T follicular helper cell (primary cell): Measurements from ENCODE around the gene CBFA2T2.
A peak's percentile ranks its signal among the peaks of the same experiment; 100 is the strongest.
"Not testable (repeated sequence)": the region's sequence is repeated elsewhere in the genome, so short reads cannot be mapped to it uniquely, and the experiment has no call there.

Experiments
- DNase-seq: peaks from one replicate; pipeline ENCODE4 v3.0.0-alpha.2; 2020; ENCODE audit warnings: low read depth

Gene CBFA2T2

DNA sequence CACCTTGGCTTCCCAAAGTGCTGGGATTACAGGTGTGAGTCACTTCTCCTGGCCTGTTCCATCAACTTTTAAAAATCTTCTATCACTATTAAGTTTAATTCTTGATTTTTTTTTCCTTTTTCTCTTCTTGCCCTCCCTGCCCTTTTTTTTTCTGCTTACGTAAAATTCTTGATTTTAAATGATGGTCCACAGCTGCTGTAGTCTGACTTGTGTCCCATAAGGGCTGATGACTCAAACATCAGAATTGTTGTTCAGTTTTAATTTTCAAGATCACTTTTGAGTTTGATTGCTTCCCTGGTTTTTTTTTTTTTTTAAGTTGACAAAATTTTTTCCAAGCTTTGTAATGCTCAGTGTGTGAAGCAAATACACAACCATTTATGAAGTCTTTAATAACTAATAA lies 61.9 kb downstream of the CBFA2T2 start:
- DNase-seq = no peak

DNA sequence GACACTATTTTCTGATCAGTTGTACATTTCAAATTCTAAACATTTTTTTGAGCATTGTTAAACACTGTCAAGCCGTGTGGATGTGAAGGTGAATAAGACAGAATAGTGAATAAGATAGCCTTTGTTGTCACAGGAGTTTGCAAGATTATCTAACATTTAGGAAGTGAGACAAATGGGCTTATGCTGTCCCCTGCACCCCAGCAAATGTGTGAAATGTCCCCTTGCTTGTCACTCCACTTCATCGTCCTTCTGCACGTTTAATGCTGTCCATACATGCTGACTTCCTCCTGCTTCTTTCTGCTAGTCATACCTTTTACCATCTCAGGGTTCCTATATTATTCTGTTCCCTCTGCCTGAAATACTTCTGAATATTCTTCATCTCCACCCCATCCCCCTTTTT lies 62.6 kb downstream of the CBFA2T2 start:
- DNase-seq = no peak

DNA sequence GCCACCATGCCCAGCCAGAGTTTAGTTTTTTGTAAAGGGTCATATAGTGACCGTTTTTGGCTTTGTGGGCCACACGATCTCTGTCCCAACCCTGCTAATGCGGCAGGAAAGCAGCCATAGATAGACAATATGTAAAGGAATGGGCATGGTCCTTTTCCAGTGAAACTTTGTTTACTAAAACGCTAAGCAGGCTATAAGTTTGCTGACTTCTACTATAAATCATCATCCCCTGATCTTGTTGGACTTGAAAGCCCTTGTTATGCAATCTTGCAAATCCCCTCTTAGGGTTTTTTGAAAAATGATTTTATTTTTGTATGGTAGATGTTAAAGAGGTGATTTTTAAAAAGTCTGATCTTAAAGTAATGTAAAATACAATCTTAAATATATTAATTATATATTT lies 63.6 kb downstream of the CBFA2T2 start:
- no peak for DNase-seq

GRCh38 chr20:33554914-33555420 lies 65.1 kb downstream of the CBFA2T2 start:
- peak; percentile 31 for DNase-seq

DNA sequence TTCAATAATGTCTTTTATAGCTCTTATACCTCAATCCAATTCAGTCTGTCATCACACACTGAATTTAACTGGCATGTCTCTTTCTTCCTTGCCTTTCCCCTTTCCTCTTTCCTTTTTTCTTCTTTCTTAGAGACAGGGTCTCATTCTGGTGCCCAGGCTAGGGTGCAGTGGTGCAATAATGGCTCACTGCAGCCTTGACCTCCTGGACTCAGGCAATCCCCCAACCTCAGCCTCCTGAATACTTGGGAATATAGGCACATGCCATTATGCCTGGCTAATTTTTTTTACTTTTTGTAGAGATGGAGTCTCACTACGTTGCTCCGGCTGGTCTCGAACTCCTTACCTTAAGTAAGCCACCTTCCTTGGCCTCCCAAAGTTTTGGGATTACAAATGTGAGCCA lies 65.9 kb downstream of the CBFA2T2 start:
- DNase-seq = no peak

DNA sequence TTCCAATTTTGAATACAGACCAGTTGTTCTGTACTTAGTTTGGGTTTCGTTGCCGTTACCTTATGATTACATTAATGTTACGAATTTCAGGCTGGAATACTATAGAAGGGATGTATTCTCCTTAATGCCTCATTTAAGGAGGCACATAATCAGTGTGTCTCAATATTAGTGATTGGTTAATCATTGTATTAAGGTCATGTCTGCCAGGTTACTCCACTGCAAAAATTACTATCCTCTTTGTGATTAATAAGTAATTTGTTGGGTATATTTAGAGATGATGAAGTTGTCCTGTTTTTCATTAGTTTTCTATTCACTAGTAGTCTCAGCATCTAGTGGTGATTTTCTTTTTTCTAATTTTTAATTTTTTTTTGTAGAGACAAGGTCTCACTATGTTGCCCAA lies 66.3 kb downstream of the CBFA2T2 start:
- DNase-seq = no peak

DNA sequence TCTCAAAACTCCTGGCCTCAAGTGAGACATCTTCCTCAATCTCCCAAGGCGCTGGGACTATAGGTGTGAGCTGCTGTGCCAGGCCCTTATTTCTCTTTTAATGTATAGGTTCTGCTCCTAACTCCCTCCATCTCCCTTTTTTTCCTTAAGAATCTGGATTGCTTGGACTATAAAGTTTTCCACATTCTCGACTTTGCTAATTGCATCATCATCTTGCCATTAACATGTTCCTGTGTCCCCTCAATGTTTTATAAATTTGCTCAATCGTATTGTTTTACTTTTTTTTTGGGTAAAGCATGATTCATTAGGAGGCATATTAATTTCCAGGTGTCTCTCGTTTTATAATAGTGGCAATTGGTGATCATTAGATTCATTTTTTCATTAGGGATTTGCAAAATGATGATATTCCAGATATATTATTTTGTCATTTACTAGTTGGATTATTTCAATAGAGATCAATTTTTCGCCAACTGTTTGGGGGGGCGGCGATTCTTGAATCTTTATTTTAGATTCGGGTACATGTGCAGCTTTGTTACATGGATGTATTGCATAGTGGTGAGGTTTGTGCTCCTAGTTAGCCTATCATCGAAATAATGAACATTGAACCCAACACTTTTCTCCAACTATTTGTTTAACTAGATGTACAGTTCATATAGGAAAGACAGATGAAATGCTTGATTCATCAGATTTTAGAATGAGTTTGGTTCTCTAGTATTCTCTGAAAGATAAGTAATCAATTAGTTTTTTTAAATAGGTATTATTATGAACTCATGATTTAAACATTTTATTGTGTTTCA lies 68.7 kb downstream of the CBFA2T2 start:
- DNase-seq = no peak

GRCh38 chr20:33559212-33559611 lies 69.3 kb downstream of the CBFA2T2 start:
- no peak for DNase-seq

GRCh38 chr20:33560026-33560425 lies 70.1 kb downstream of the CBFA2T2 start:
- no peak for DNase-seq

- DNase-seq = not testable (repeated sequence)
Observed at GRCh38 chr20:33561053-33561452, 71.2 kb downstream of the CBFA2T2 start.

DNA sequence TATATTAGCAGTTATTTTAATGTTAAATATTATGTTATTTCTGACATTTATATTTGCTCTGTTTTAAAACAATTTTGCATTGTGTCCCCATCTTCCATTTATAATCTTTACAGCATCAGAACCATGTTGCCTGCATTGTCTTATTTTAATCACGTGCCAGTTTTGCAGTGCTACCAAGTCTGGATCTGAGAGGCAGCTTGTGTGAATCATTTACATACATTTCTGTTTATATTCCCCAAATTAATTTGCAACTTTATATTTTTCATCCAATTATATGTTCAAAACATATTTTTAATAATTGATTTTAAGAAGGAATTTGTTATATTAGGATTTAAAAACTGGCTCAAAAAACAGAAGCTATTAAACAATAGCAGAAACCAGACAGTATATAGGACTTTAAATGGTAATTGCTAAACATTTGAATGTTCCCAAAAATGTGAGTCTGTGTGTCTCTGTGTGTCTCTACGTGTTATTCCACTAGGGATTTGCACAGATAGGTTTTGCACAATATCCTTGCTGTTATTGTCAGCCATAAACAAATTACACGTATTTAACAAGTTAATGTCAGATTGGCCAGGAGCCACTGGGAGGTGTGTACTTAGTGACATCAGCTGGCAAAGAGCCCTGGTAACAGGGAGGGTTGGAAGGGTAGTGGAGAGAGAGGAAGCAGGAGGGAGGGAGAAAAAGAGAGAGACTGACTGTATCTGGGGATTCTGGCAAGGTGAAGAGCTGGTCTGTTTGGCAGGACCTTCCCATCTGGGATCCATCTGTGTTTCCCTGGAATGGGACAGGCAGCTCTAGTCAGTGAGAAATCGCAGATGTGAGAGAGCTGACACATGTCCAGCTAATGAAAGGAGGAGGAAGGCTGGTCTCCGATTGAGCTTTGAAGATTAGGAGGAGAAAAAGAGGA lies 72.1 kb downstream of the CBFA2T2 start:
- no peak for DNase-seq

DNA sequence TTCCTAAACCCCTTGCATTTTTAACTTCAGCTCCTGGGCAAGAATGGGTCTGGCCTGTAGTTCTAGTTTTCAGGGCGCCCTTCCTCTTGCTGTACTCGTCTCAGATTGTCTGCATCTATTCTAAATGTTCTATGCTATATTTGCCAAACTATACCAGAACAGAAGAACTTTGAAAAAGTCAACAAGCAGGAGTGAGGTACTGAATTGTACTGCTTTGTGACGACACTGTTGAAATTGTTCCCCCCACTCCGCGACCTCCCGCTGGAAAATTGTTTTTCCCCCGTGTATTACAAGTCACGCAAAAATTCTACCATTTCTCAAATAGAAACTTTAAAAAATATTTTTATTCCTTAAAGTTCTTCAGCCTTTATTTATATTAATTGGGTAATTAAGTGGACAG lies 73.9 kb downstream of the CBFA2T2 start:
- DNase-seq = no peak

DNA sequence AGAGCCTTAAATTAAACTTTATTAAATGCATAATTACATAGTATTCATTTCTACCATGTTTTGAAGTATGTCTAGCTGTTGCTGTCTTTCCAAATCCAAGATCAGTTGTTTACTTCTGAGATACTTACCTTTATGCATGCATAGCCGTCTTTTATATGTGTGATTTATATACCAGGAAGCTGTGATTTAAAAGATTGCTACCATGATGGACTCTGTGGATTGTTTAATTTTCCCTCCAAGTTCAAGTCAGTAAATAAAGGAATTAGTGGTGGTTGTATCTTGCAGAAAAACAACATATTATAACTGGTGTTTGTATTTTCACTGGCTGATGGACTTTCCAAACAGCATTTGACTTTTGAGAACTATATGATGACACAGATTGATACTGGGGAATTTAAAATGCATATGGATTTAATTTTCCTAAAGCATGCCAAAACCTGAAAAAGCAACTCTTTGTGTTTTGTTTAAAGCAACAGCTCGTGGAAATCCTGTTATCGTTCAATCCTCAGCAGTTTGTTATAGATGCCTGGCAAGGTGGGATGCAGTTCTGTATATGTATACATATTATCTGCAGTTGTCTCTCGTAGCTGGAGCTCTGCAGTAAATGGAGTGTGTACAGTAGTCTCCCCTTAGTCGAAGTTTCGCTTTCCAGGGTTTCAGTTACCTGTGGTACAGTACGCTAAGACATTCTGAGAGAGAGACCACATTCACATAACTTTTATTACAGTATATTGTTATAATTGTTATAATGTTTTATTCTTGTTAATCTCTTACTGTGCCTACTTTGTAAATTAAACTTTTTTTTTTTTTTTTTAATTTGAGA lies 77.1 kb downstream of the CBFA2T2 start:
- no peak for DNase-seq

DNA sequence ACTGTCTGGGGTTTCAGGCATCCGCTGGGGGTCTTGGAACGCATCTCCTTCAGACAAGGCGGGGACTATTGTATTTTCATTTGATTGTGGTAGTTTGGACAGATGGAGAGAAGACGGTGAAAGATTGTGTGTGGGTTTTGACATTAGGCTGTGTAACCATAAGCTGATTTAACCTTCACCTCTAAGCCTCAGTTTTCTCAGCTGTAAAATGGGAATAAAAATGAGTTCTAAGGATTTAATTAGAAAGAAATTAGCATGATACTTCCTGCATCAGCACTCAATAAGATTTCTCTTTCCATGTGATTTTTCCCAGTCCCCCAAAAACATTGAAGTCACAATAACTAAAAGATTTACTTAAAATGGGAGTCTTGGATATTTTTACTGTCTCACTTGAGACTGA lies 78.1 kb downstream of the CBFA2T2 start:
- DNase-seq = no peak

DNA sequence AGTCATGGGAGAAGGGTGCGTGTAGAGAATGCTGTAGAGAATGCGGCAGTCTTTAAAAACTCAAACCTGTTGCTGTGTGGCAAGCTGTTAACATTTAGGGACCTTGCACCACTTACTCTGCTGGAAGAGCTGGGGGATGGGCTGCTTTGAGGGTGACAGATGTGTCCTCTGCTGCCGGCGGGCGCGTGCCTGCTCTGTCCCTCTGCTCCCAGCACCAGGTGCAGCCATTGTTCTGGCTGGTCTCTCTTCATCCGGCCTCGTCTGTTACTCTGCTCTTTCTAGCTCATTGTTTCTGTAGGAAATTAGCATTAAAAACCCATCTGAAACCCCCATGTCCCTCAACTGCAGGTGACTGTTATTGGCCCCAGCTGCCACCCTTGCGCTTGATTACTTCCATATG lies 78.5 kb downstream of the CBFA2T2 start:
- DNase-seq = no peak

- DNase-seq = no peak
Observed at GRCh38 chr20:33568868-33569801, 79.2 kb downstream of the CBFA2T2 start.

DNA sequence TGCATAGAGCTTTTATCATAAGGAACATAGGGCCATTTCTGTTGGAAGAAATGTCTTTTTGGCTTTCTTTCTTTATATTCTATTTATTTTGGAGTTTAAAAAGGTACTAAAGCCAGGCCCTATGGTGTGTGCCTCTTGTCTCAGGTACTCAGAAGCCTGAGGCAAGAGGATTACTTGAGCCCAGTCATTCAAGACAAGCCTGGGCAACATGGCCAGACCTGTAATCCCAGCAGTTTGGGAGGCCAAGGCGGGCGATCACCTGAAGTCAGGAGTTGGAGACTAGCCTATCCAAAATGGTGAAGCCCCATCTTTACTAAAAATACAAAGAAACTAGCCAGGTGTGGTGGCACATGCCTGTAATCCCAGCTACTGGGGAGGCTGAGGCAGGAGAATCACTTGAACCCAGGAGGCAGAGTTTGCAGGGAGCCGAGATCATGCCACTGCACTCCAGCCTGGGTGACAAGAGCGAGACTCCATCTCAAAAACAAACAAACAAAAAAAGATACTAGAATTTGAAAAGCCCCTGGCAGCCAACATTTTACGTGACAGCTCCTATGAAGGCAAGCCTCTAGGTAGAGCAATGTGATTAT lies 80.0 kb downstream of the CBFA2T2 start:
- DNase-seq = no peak

DNA sequence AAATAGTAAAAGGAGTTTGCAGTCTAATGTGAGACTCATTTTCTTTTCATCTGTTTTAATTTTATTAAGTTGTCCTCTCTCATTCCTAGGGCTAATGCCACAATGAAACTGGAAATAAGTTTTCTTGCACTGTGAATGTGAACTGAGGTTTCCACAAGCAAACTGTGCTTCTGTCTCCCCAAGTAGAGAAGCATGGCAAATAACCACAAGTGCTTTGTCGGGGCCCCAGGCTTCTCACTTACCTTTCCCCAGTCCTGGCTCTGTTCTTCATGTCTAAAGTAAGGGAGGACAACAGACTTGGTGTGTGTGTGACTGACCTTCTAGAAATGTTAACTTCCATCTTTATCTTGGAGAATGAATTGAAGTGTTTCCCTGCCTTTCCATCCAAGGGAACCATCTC lies 80.8 kb downstream of the CBFA2T2 start:
- DNase-seq = no peak

DNA sequence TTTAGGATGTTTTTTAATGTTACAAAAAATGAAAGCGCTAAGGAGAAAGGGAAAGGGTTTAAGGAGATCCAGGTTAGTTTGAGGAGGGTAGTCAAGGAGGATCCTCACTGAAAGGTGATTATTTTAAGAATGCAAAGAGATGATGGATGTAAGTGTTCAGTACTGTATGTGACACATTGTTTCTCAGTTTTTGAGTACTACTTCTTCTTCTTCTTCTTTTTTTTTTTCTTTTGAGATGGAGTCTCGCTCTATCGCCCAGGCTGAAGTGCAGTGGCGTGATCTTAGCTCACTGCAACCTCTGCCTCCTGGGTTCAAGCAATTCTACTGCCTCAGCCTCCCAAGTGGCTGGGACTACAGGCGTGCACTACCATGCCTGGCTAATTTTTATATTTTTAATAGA lies 83.4 kb downstream of the CBFA2T2 start:
- DNase-seq = not testable (repeated sequence)

DNA sequence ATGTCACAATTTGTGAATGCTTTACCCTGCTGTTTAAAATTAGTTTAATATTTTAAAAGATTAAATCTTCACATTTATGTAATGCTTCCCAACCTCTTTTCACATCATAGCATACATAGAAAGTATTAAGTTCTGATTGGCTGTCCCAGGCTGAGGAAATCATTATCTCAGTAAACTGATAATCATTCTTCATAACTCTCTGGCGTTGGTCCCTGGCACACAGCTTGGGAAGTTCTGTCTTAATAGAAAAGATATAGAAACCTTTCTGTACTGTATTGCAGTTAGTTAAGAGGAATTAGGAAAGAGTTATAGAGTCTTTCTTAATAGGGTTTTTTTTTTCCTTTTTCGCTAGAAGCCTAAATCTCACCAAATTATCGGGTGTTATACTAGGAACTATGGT lies 85.4 kb downstream of the CBFA2T2 start:
- no peak for DNase-seq
